PC-3 (cell line): ENCODE data around the gene ZNF668. TPM values are rescaled to one million over a fixed set of nuclear protein-coding genes. Genes with fewer than 3 reads are reported as not detected.

ENCODE experiments used
- ATAC-seq: fragments of 200-7000 bp; cut with Tn5 transposase; 2 replicates; pipeline ENCODE4 v1.9.1; 2020; ENCODE audit warnings: mild to moderate bottlenecking, moderate library complexity
- BruUV-seq: library from RNA; stranded (reverse); fragments of 400-500 nt; replicated peaks from 2 replicates; lab custom pipeline; 2021; lab: Mats Ljungman, UMichigan
- CTCF ChIA-PET: fragments of 300-600 bp; sonication (Branson Sonifier 250); formaldehyde crosslinking; loops from one replicate; lab custom pipeline; 2022; ENCODE audit warnings: antibody characterized with exemption; lab: Charles Lee
- POLR2A ChIA-PET: fragments of 300-600 bp; sonication (Branson Sonifier 250); formaldehyde crosslinking; loops from one replicate; lab custom pipeline; 2022; ENCODE audit warnings: antibody characterized with exemption; ENCODE audit not compliant: unreplicated experiment; lab: Charles Lee
- DNase-seq: peaks from one replicate; pipeline ENCODE4 v3.0.0-alpha.2; 2015
- H2AFZ ChIP-seq: fragments of 300-600 bp; sonication (generic); 2 replicates; pipeline ENCODE4 v1.6.0; 2016; ENCODE audit warnings: antibody characterized with exemption, low read length
- H3F3A ChIP-seq: fragments of 300-600 bp; sonication (generic); one replicate; pipeline ENCODE4 v1.6.0; 2017; ENCODE audit warnings: antibody characterized with exemption, low read length, control low read depth, mild to moderate bottlenecking; ENCODE audit not compliant: unreplicated experiment
- H3K27ac ChIP-seq: fragments of 300-600 bp; sonication (generic); 2 replicates; pipeline ENCODE4 v1.5.1; 2016; ENCODE audit warnings: mild to moderate bottlenecking, low read length
- H3K27me3 ChIP-seq: fragments of 300-600 bp; sonication (generic); 2 replicates; pipeline ENCODE4 v1.6.1; 2016; ENCODE audit warnings: low read length, mixed read lengths
- H3K36me3 ChIP-seq: fragments of 300-600 bp; sonication (generic); 2 replicates; pipeline ENCODE4 v1.6.1; 2016; ENCODE audit warnings: low read depth, mixed run types, low read length, mixed read lengths
- H3K4me1 ChIP-seq: fragments of 300-600 bp; sonication (generic); 2 replicates; pipeline ENCODE4 v1.5.1; 2016; ENCODE audit warnings: low read length; ENCODE audit not compliant: insufficient read depth
- H3K4me2 ChIP-seq: fragments of 300-600 bp; sonication (generic); 2 replicates; pipeline ENCODE4 v1.6.0; 2016; ENCODE audit warnings: low read length
- H3K4me3 ChIP-seq: fragments of 300-600 bp; sonication (generic); 2 replicates; pipeline ENCODE4 v1.5.1; 2016; ENCODE audit warnings: mild to moderate bottlenecking, low read length, mixed read lengths
- H3K79me2 ChIP-seq: fragments of 300-600 bp; sonication (generic); 2 replicates; pipeline ENCODE4 v1.6.1; 2017; ENCODE audit warnings: low read length, mixed read lengths
- H3K9ac ChIP-seq: fragments of 300-600 bp; sonication (generic); 2 replicates; pipeline ENCODE4 v1.6.0; 2016; ENCODE audit warnings: mild to moderate bottlenecking, low read length
- H3K9me2 ChIP-seq: fragments of 300-600 bp; sonication (generic); replicated peaks from 2 replicates; pipeline ENCODE4 v1.6.1; 2016; ENCODE audit warnings: mixed run types, low read length, mixed read lengths
- H3K9me3 ChIP-seq: fragments of 300-600 bp; sonication (generic); 2 replicates; pipeline ENCODE4 v1.6.1; 2016; ENCODE audit warnings: low read length, mixed read lengths
- H4K20me1 ChIP-seq: fragments of 300-600 bp; sonication (generic); 2 replicates; pipeline ENCODE4 v1.6.1; 2016; ENCODE audit warnings: low read length, mixed read lengths
- EZH2 ChIP-seq: fragments of 300-600 bp; sonication (generic); IDR thresholded peaks from one replicate; pipeline ENCODE4 v1.6.1; 2017; ENCODE audit warnings: antibody characterized with exemption, mild to moderate bottlenecking, low read length; ENCODE audit not compliant: unreplicated experiment
- EZH2phosphoT487 ChIP-seq: fragments of 300-600 bp; sonication (generic); IDR thresholded peaks from 2 replicates; pipeline ENCODE4 v1.6.1; 2018; ENCODE audit warnings: mild to moderate bottlenecking, antibody characterized with exemption, low read length, borderline replicate concordance
- intact Hi-C: fragments of 100-400 bp; cut with micrococcal nuclease; formaldehyde crosslinking; loops from 2 replicates; pipeline ENCODE4 v1.9.0; 2023
- total RNA-seq: library from RNA; depleted of rRNA; stranded (reverse); fragments of >200 nt; gene quantifications from 2 replicates; pipeline ENCODE4 v1.2.3, GENCODE V29; 2014
- TF ChIP-seq, protein P1 (sequence below): fragments of 300-600 bp; sonication (generic); conservative IDR thresholded peaks from 2 replicates; pipeline ENCODE4 v1.5.1; 2017; ENCODE audit warnings: antibody characterized with exemption, low read depth, mild to moderate bottlenecking, low read length

ZNF668 gene
- total RNA-seq, 1 experiment from 2014 or later = 15.6 TPM

DNA sequence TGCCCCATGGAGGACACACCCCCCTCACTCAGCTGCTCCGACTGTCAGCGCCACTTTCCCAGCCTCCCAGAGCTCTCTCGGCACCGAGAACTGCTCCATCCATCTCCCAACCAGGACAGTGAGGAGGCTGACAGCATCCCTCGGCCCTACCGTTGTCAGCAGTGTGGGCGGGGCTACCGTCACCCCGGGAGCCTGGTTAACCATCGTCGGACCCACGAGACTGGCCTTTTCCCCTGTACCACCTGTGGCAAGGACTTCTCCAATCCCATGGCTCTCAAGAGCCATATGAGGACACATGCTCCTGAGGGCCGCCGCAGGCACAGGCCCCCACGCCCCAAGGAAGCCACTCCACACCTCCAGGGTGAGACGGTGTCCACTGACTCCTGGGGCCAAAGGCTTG, 2.3 kb upstream of the ZNF668 start:
- H3K4me2 ChIP-seq = no peak overlapping the region
- no peaks in the 10 kb centered on the region for H3K9me2 ChIP-seq
- POLR2A ChIA-PET = no interaction called here
- BruUV-seq = no TSS peak
- H3K9ac ChIP-seq = no peak overlapping the region
- no peak overlapping the region for H3K27ac ChIP-seq
- no peaks in the 10 kb centered on the region for H4K20me1 ChIP-seq
- H3F3A ChIP-seq = no peaks in the 10 kb centered on the region
- H3K4me3 ChIP-seq = no peak overlapping the region
- H2AFZ ChIP-seq = no peak overlapping the region
- H3K9me3 ChIP-seq = no peaks in the 10 kb centered on the region
- CTCF ChIA-PET = no interaction called here
- ATAC-seq (no peak), DNase-seq (no peak)
- H3K79me2 ChIP-seq = peaks cover 53% of the 10 kb centered on the region
- peaks cover 10% of the 10 kb centered on the region for H3K36me3 ChIP-seq
- intact Hi-C loops = no loop called here
- TF ChIP-seq EZH2 = no peak
- TF ChIP-seq EZH2phosphoT487 = no peak
- TF ChIP-seq, protein P1, sequence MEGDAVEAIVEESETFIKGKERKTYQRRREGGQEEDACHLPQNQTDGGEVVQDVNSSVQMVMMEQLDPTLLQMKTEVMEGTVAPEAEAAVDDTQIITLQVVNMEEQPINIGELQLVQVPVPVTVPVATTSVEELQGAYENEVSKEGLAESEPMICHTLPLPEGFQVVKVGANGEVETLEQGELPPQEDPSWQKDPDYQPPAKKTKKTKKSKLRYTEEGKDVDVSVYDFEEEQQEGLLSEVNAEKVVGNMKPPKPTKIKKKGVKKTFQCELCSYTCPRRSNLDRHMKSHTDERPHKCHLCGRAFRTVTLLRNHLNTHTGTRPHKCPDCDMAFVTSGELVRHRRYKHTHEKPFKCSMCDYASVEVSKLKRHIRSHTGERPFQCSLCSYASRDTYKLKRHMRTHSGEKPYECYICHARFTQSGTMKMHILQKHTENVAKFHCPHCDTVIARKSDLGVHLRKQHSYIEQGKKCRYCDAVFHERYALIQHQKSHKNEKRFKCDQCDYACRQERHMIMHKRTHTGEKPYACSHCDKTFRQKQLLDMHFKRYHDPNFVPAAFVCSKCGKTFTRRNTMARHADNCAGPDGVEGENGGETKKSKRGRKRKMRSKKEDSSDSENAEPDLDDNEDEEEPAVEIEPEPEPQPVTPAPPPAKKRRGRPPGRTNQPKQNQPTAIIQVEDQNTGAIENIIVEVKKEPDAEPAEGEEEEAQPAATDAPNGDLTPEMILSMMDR = no peak
- H3K4me1 ChIP-seq = peaks cover 15% of the 10 kb centered on the region; the same call in 1 of the 2 replicates
- H3K27me3 ChIP-seq = no peaks in the 10 kb centered on the region

DNA sequence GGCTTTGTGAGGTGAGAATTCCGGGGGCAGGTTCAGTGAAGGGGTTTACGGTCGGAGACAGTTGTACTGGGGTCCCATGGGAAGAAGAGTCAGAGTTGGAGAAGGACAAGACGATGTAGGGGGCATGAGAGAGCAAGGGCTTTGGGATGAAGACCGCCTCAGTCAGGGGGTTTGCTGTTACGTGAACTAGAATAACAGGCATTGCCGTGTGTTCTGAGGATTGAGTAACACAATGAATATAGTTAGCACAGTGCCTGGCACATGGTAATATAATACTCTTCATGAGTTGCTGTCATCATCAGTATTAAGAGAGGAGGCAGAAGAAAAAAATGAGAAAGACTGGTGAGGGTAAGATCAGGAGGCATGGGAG, 759 bp upstream of the ZNF668 start:
- H3K4me1 ChIP-seq = peaks cover 15% of the 10 kb centered on the region; the same call in 1 of the 2 replicates
- intact Hi-C loops = loop anchor here (1.0 to 5.0 kb wide), 4 partner anchors 20 to 383 kb away; partner anchors contain the start of genes ARMC5, HSD3B7 and VKORC1
- CTCF ChIA-PET = interaction anchor here (1.6 kb wide), 1 partner anchor 90 kb away, joined by 5 read pairs; the partner anchor contains the start of gene HSD3B7
- no peaks in the 10 kb centered on the region for H3K9me3 ChIP-seq
- no peaks in the 10 kb centered on the region for H3K9me2 ChIP-seq
- H3K79me2 ChIP-seq = peaks cover 61% of the 10 kb centered on the region
- no peaks in the 10 kb centered on the region for H3F3A ChIP-seq
- H3K4me3 ChIP-seq = peak overlapping the region; percentile 81
- peaks cover 10% of the 10 kb centered on the region for H3K36me3 ChIP-seq
- peak overlapping the region; percentile 72 for H3K27ac ChIP-seq
- H3K9ac ChIP-seq = peak overlapping the region; percentile 96
- H3K4me2 ChIP-seq = peak overlapping the region; percentile 99
- POLR2A ChIA-PET = no interaction called here
- DNase-seq (no peak), ATAC-seq (no peak)
- H2AFZ ChIP-seq = peak overlapping the region; percentile 80
- no peak for TF ChIP-seq EZH2phosphoT487
- TF ChIP-seq, protein P1 = no peak
- no peak for TF ChIP-seq EZH2
- no peaks in the 10 kb centered on the region for H3K27me3 ChIP-seq
- H4K20me1 ChIP-seq = no peaks in the 10 kb centered on the region
- no TSS peak for BruUV-seq
